HG02840 (cell line): ENCODE results near the gene SDCCAG8.
"Not testable (repeated sequence)": the region's sequence is repeated elsewhere in the genome, so short reads cannot be mapped to it uniquely, and the experiment has no call there.

Experiments used
- ATAC-seq: cut with Tn5 transposase; IDR thresholded peaks from one replicate; pipeline ENCODE4 v1.9.1; 2021; ENCODE audit warnings: mild to moderate bottlenecking, moderate library complexity, moderate number of reproducible peaks; ENCODE audit not compliant: unreplicated experiment, low FRiP score

SDCCAG8 gene

DNA sequence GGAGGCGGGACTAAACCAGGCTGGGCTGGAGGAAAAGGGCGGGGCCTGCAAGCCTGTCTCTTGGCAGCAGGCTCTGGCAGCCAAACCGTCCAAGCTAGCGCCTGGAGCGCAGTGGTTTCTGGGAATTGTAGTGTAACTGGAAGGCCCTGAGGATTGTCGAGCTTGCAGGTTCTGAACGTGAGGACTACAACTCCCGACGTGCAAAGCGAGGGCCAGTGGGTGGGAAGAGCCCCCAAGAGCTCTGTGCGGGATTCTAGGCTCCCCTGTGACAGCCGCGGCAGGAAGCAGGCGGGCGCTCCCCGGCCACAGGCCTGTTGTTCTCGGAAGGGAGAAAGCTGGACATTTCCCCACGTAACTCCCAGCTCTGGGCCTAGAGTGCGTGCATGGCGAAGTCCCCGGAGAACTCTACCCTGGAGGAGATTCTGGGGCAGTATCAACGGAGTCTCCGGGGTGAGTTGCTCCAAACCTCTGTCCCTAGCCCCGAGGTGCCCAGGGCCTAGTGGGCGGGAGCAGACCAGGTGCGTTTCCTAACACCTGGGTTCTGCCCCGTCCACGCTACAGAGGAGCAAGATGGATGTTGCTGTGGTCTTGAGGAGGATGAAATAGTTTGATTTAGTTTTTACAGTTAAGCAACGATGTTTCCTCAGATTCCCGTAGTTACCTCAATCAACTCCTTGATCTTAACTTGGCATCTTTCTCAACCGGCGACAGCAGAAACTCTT lies at the start of gene SDCCAG8:
Gene SDCCAG8, plus strand, starts transcription at position 251 of the 722 bp plus-strand sequence. Its CDS starts 133 bp downstream, at position 384.
- peak; percentile 76 for ATAC-seq

GRCh38 chr1:243211984-243212383 lies 43.9 kb upstream of the SDCCAG8 start:
- ATAC-seq, result not testable (repeated sequence)

DNA sequence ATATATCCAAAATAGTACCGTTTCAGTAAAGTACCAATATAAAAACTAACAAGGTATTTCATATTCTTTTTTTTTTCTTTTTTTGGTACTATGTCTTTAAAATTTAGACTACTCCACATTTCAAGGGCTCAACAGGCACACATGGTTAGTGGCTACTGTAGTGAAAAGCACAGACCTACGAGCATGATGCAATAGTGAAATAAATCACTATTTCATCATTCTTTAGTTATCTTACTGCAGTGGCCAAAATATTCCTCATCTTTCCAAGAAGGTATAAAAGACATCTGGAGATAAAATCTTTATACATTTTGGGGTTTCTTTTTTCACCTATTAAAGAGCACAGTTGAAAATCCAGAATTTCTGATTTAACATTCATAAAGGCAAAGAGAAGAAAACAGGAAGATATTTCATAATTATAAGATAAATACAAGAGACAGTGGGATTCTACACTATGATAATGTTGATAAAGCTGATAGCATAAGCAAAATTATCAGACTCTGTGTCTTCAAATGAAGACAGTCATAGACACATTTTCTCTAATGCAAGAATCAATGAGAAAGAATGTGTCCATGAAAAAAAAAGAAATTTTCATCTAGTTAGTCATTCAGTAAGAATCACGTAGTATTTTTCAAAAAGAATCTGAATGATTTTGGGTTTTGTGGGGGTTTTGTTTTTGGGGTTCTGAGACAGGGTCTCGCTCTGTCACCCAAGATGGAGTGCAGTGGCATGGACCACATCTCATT lies 42.6 kb upstream of the SDCCAG8 start:
- no peak for ATAC-seq

- ATAC-seq, result not testable (repeated sequence)
Measured at GRCh38 chr1:243215276-243215875, 40.5 kb upstream of the SDCCAG8 start.

DNA sequence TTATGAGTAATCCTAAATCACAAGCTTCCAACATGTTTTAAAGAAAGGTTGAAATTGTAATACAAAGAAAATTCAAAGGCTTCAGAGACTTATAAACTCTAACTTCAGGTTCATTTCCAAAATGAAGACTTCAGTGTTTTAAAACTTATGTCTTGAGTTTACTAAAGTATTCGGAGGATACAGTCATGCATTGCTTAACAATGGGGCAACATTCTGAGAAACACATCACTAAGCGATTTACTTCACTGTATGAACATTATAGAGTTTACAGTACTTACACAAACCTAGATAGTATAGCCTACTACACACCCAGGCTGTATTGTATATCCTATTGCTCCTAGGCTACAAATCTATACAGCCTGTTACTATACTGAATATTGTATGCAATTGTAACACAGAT lies 39.1 kb upstream of the SDCCAG8 start:
- no peak for ATAC-seq

DNA sequence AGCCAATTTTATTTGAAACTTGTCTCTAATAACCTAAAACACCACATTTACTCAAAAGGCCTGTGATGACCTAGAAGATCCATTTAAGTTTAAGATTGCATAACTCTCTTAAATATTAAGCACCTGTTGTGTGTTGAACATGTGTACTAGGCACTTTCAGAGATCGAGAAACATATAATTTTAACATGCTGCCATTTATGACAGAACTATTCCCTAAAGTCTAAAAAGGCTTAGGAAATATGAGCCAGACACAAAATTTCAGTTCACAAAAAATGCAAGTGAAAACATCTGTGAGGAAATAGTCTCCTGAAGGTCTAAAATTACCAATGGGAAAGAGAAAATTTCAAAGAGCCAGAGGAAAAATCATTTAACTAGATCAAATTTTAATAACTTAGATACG lies 38.5 kb upstream of the SDCCAG8 start:
- ATAC-seq, result no peak

- ATAC-seq, result no peak
Measured at GRCh38 chr1:243218059-243218458, 37.8 kb upstream of the SDCCAG8 start.

DNA sequence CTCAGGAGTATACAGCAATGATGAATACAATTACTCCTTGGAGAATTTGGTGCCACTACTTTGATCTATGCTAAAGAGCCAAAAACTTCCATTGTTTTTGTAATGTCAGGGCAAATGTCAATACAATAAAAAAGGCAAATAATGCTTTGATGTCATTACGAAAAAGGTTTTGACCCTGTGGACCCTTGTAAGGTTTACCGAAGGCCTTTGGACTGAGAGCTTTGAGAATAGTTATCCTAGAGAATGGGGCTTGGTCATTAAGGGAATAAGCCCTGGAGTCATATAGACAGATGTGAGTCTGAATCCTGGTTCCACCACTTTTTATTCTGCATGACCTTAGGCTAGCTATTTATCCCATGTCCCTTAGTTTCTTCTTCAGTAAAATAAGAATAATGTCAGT lies 28.2 kb upstream of the SDCCAG8 start:
- ATAC-seq, result no peak

GRCh38 chr1:243229526-243229925 lies 26.3 kb upstream of the SDCCAG8 start:
- no peak for ATAC-seq

- no peak for ATAC-seq
Measured at GRCh38 chr1:243230914-243231313, 24.9 kb upstream of the SDCCAG8 start.

DNA sequence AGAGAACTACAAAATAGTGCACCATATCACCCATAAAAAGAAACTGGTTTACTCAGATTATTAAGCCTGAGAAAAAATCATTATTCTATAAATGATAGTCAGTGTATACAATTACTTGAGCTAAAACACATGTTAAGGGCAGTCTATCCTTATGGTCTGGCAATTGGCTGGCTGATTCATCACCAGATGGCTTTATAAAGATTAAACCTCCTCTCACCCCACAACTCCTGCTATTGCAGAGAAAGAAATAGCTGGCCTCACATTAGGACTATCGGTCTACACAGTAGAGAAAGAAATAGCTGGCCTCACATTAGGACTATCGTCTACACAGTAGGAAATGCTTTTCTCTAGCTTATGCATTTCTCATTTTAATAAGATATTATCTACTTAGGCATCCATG lies 21.9 kb upstream of the SDCCAG8 start:
- no peak for ATAC-seq

- no peak for ATAC-seq
Measured at GRCh38 chr1:243234978-243235647, 20.7 kb upstream of the SDCCAG8 start.

- ATAC-seq, result no peak
Measured at GRCh38 chr1:243236604-243237252, 19.1 kb upstream of the SDCCAG8 start.

DNA sequence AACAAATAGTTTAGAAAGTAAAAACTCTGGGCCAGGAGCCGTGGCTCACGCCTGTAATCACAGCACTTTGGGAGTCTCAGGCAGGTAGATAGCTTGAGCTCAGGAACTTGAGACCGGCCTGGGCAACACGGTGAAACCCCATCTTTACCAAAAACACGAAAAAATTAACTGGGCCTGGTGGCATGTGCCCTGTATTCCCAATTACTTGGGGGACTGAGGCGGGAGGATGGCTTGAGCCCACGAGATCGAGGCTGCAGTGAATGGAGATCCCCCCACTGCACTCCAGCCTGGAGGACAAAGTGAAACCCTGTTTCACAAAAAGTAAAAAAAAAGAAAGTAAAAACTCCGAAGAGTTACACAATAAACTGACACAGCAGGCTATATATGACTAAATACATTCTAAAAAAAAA lies 11.4 kb upstream of the SDCCAG8 start:
- no peak for ATAC-seq

DNA sequence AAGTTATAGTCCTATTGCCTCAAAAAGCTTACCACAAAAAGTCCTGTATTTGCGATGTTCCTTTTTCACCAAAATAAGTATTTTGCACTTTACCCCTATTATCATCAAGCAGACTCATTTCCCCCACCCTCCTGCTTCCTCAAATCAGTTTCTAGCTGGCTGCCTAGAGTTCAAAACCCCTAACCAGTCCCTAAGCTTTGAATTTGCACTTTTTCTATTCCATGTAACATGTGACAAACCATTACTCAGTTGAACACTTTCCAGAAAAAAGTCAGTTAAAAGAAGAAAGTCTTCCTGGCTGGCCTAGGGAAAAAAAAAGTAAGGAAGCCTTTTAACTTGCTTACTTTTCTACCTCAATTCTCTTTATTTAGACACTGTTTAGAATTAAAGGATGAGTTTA lies 8.9 kb upstream of the SDCCAG8 start:
- ATAC-seq, result no peak

GRCh38 chr1:243247901-243248300 lies 7.9 kb upstream of the SDCCAG8 start:
- no peak for ATAC-seq

DNA sequence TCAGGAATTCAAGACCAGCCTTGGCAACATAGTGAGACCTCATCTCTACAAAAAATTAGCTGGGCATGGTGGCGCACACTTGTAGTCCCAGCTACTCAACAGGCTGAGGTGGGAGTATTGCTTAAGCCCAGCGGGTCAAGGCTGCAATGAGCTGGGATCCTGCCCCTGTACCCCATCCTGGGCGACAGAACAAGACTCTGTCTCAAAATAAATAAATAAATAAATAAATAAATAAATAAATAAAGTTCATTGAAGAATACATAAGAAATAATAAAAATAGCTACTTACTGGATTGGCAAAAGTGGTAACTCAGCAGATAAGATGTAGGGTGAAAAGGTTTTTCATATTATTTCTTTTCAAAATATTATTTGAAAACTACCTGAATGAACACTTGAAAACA lies 6.6 kb upstream of the SDCCAG8 start:
- no peak for ATAC-seq

GRCh38 chr1:243250102-243250501 lies 5.7 kb upstream of the SDCCAG8 start:
- ATAC-seq, result no peak

DNA sequence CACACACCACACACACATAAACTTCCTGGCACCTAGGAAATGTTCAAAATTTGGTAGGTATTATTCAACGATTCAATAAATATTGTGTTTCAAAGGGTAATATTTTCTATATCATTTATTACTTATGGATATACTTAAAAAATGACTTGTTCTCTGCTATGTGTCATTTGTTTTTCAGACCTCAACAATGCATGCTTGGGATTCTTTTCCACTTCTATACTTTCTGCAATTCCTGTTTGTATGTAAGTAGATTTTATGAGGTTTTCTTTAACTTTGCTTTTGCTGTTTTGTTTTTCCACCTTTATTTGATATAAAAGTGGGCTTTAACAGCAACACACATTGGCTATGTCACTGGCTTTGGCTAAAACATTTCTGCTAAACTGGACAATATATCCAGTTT lies 4.3 kb upstream of the SDCCAG8 start:
- no peak for ATAC-seq

GRCh38 chr1:243253211-243253925 lies 2.5 kb upstream of the SDCCAG8 start:
- ATAC-seq, result no peak
